GM11168 (cell line): ENCODE data around the gene ABCB9.

Experiments used
- in situ Hi-C: fragments of 300-500 bp; cut with MboI; formaldehyde crosslinking; loops from one replicate; pipeline ENCODE4 v1.12.0; 2022; ENCODE audit warnings: low sequenced_read_pairs; ENCODE audit not compliant: unreplicated experiment

ABCB9 gene

DNA sequence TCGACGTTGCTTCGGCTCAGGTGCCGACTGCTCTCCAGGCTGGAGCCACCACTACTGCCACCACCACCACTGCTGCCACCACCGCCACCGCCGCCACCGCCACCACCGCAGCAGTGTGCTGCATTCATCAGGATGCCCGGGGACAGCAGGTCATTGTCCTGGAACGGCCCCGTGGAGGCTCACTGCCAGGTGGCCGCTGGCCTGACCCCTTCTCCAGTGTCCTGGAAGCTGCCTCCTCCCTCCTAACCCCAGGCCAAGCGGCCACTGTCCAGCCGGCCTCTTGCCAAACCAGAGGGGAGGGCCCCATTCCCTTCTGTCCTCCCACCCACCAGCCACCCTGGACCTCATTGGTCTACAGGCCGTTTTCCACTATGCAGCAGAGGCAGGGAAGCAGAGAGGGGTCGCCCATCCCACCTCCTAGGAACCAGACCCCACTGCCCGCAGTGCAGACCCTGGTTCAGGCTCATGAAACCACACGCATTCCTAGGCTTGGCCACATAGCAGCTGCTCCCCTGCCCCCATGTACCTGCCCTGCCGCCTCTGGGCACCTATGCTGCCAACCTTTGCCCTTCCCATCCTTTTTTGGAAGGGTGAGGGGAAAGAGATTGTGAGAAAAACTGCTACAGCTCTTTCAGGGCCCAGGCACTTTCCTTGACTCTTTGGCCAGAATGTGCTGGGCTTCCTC is 29.4 kb upstream of the ABCB9 start:
- in situ Hi-C loops, result no loop called here

GRCh38 chr12:122994781-122995502 is 28.7 kb upstream of the ABCB9 start:
- in situ Hi-C loops, result no loop called here

DNA sequence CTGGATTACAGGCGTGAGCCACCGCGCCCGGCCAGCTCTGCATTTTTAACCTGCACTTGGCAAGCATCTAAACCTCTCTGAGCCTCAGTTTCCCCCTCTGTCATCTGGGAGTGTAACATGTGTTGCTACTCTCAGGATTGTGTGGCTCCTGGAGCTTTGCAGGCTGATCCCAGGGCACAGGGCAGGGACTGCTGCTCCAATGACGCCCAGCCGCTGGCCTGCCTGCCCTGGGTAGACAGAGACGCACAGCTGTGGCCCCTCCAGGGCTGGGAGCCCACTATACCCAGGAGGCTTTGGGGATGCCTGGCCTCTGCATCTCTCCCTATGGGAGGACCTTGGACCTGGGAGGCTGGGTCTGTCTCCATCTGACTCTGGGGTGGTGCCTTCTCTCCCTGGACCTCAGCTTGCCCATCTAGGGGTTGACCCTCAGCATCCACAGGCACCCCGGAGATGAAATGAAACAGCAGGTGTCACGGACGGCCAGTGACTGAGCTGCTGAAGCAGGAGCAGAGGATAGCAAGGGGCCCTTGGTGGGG is 27.9 kb upstream of the ABCB9 start:
- in situ Hi-C loops, result no loop called here

DNA sequence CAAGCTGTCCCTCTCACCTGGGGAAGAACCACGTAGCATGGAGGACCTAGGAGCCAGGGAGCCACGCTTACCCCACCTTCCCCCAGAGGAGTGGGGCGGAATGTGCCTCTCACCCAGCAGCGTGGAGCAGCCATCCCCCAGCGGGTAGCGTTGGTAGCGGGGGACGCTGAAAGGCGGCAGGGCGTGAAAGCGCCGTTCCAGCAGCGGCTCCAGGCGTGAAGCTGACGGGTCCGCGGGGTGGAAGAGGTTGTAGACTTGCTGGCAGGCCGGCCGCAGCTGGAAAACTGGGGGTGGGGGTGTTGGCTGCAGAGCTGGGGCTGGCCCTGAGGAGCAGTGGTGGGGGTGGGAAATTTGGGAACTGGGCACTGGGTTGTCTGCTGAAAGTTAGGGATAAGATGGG is 26.1 kb upstream of the ABCB9 start:
- in situ Hi-C loops, result no loop called here

- in situ Hi-C loops, result no loop called here
These were observed 25.5 kb upstream of the ABCB9 start for GRCh38 chr12:122991623-122992275.

GRCh38 chr12:122990961-122991622 is 24.8 kb upstream of the ABCB9 start:
- in situ Hi-C loops, result no loop called here

GRCh38 chr12:122990561-122990960 is 24.3 kb upstream of the ABCB9 start:
- in situ Hi-C loops, result no loop called here

- in situ Hi-C loops, result no loop called here
These were observed 23.7 kb upstream of the ABCB9 start for GRCh38 chr12:122989874-122990419.

DNA sequence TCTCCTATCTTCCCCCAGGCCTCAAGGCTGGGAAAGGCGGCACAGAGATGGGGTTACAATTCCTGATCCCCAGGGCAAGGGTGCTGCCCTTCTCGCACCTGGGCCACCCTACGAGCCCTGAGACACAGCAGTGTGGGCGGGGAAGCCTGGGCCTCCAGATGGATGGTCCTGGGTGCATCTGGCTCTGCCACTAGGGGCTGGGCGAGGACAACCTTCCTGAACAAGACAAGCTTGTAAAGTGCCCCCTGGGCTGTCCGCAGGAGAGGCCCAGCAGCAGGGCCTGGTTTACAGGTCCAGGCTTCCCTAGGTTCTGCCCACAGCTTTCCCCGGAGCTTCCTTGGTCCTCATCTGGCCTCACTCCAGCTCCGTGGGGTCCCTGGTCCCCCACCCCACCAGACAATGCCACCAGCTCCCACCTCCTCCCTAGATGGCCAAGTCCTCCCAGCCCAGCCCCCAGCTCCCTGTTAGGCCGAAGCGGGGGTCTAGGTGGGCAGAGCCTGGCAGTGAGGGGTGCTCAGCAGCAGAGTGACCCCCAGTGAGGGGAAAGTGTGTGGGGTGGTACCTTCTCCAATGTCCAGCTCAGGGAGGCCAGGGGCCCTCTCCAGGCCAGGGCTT is 23.1 kb upstream of the ABCB9 start:
- in situ Hi-C loops, result no loop called here

GRCh38 chr12:122988612-122989212 is 22.4 kb upstream of the ABCB9 start:
- in situ Hi-C loops, result no loop called here

DNA sequence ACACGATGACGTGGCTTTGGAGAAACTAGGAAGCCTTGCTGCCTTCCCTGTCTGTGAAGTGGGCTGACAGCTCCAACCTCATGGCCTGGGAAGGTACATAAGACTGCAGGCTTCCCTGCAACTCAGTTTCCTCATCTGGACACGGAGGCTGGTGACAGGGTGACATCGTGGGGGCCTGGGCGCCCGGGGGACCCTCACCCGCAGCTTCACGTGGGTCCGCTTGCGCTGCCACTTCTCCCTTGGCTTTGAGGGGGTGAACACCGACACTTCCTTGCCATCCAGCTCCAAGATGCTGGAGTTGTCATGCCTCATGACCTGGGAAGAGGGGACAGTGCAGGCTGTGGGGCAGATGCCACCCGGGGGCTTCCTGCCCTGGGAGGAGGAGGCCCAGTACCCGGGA is 21.8 kb upstream of the ABCB9 start:
- in situ Hi-C loops, result no loop called here

GRCh38 chr12:122987086-122987951 is 21.1 kb upstream of the ABCB9 start:
- in situ Hi-C loops, result no loop called here

DNA sequence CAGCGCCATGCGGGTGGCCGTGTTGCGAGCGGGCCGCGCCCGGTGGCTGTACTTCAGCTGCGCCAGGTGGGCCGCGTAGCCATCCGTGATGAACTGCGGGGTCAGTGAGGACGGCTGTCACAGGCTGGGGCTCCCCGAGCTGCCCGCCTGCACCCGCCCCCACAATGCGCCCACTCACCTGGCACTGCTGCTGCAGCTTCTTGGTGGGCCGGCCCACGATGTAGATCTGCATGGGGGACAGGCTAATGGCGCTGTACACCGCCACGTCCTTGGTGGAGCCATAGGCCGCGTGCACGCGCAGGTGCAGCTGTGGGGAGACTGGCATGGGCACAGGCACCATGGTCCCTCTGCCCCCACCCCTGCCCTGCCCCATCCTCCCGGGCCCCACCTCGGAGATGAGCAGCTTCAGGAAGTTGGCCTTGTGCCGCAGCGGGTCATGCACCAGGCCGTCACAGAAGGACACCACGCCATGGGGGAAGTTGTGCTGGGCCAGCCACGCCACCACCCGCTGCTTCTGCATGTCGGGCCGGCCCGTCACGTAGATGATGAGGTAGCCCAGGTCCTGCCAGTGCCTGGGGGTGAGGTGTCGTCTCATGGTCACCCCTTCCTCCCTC is 20.1 kb upstream of the ABCB9 start:
- in situ Hi-C loops, result no loop called here

- in situ Hi-C loops, result no loop called here
These were observed 19.3 kb upstream of the ABCB9 start for GRCh38 chr12:122985338-122986257.

DNA sequence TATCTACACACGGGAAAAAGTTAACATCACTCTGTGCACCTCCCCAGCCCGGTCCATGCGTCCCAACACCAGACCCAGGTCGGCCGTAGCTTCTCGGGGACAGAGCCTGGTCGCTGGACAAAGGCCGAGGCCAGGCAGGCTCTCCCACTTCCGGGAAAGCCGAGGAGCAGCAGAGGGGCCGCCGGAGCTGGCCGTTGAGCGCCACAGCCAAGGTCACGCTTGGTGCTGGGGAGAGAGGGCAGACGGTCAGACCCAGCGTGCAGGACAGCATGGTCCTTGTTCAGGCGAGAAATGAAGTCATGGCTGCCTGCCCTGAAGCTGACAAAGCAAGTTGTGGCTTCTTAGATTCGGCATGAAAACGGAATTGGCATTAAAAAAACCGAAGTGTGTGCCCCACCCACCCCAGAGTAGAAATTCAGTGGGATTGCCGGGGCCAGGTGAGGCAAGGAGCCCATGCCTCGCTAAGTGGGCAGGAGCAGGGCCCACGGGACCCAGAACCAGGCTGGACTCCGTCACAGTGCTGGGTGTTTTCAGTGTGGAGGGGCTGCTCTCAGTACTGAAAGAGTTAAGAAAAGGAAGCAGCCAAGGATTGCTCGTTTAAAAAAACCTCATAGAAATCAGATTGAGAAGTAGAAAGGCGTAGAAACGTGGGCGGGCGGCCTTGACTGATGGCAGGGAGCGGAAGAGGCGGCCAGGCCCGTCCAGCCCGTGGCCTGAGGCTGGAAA is 18.5 kb upstream of the ABCB9 start:
- in situ Hi-C loops, result no loop called here

DNA sequence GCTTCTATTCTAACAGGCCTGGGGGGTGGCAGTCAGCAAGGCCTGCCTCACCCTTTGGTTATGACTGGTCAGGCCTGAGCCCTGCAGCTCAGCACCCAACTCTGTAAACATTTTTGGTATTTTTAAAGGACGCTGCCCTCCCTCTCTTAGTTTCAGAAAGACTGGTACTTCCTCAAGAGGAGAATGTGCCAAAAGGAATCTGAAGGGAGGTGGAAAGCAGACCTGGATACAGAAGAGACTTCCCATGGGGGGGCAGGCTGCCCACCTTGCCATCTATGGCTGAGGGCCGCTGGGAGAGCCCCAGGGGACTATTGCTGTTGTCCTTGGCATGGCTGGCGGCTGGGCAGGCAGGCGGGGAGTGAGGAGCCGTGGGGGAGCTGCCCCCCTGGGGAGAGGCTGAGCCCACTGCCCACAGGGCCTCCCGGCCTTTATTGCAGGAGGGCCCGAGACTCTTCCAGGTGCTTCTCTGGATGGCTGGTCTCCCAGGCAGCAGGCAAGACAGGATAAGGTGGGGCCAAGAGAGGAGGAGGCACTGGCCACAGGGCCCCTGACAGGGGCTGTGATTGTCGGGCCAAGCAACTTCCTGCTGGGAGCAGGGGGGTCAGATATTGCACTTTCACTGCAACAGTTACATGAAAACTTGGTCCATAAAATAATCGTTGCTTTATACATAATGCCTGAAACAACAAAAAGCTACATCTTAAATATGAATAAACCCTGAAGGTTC is 17.7 kb upstream of the ABCB9 start:
- in situ Hi-C loops, result no loop called here
